Esophagus muscularis mucosa (tissue), 4 donors: ENCODE measurements around the gene FES. TPM values are rescaled to one million over a fixed set of nuclear protein-coding genes. Genes with fewer than 3 reads are reported as not detected.

Experiments
- DNase-seq: peaks from one replicate; pipeline ENCODE4 v3.0.0-alpha.2; 2017; ENCODE audit errors: extremely low spot score
- H3K27ac ChIP-seq, 4 donors: fragments of 200-600 bp; sonication (generic); replicated peaks in 1 of 4; 1 replicate in 3 of 4; 2 replicates in 1 of 4; pipeline ENCODE4 v1.5.1; 2016 to 2019; ENCODE audit warnings: mild to moderate bottlenecking in 1 of 4
- H3K27me3 ChIP-seq, 4 donors: fragments of 200-600 bp; sonication (generic); one replicate each; pipeline versions ENCODE4 v1.5.1 to v1.6.0; 2016 to 2019
- H3K36me3 ChIP-seq, 4 donors: fragments of 200-600 bp; sonication (generic); one replicate each; pipeline ENCODE4 v1.5.1; 2016 to 2019
- H3K4me1 ChIP-seq, 4 donors: fragments of 200-600 bp; sonication (generic); one replicate each; pipeline ENCODE4 v1.5.1; 2016 to 2019
- H3K4me3 ChIP-seq, 4 donors: fragments of 200-600 bp; sonication (generic); 1 replicate in 2 of 4; 2 replicates in 2 of 4; pipeline ENCODE4 v1.5.1; 2016 to 2019; ENCODE audit warnings: mild to moderate bottlenecking in 4 of 4, moderate library complexity in 1 of 4
- H3K9me3 ChIP-seq, 4 donors: fragments of 200-600 bp; sonication (generic); 1 replicate in 3 of 4; 2 replicates in 1 of 4; pipeline ENCODE4 v1.5.1; 2016 to 2019
- CTCF ChIP-seq, 3 experiments: fragments of 200-600 bp in 2 of 3; fragments of 450-650 bp in 1 of 3; sonication (generic) in 2 of 3; IDR thresholded peaks; one replicate each; pipeline ENCODE4 v1.5.1; 2017 to 2019; ENCODE audit warnings: antibody characterized with exemption in 3 of 3, mild to moderate bottlenecking in 2 of 3, moderate library complexity in 1 of 3
- EP300 ChIP-seq: sonication (generic); formaldehyde crosslinking; IDR thresholded peaks from one replicate; pipeline ENCODE4 v1.6.1; 2017; ENCODE audit warnings: antibody characterized with exemption
- POLR2A ChIP-seq: fragments of 450-650 bp; IDR thresholded peaks from one replicate; pipeline ENCODE4 v1.6.1; 2017; ENCODE audit warnings: antibody characterized with exemption, moderate library complexity, mild to moderate bottlenecking, low read depth
- POLR2AphosphoS5 ChIP-seq, 2 donors: sonication (generic); formaldehyde crosslinking; IDR thresholded peaks; one replicate each; pipeline ENCODE4 v1.6.1; 2017; ENCODE audit warnings: antibody characterized with exemption in 2 of 2
- WGBS: methylation state at CpG from one replicate; pipeline ENCODE4 v1.1.5; 2018; 5-methylcytosine and 5-hydroxymethylcytosine counted together
- intact Hi-C: fragments of 100-400 bp; cut with DNase I; formaldehyde crosslinking; loops from one replicate; pipeline ENCODE4 v1.15.1; 2023
- total RNA-seq, 4 donors: library from RNA; depleted of rRNA; stranded (reverse); fragments of >200 nt; gene quantifications; one replicate each; pipeline versions ENCODE4 v1.1.0 to v1.2.1, GENCODE V29; 2016

The FES gene
- total RNA-seq, 4 donors from 2014 or later, result 26.1 to 41.9 (median 34.0) TPM

DNA sequence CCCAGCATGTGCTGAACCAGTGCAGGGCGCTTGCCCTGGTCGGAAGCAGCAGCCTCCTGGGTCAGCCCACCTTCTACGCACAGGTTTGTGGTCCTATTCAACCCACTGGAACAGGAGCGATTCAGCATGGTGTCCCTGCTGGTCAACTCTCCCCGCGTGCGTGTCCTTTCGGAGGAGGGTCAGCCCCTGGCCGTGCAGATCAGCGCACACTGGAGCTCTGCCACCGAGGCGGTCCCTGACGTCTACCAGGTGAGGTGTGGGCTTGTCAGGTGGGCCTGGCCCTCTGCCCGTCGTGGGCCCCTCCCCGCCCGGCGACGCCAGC is 27.0 kb downstream of the FES start:
- peaks cover 77 to 99% (median 97%) of the 10 kb centered on the region in 4 donors for H3K36me3 ChIP-seq
- 93% methylated on average over 12 of the region's 19 CpGs for WGBS
- intact Hi-C loops, result no loop called here

DNA sequence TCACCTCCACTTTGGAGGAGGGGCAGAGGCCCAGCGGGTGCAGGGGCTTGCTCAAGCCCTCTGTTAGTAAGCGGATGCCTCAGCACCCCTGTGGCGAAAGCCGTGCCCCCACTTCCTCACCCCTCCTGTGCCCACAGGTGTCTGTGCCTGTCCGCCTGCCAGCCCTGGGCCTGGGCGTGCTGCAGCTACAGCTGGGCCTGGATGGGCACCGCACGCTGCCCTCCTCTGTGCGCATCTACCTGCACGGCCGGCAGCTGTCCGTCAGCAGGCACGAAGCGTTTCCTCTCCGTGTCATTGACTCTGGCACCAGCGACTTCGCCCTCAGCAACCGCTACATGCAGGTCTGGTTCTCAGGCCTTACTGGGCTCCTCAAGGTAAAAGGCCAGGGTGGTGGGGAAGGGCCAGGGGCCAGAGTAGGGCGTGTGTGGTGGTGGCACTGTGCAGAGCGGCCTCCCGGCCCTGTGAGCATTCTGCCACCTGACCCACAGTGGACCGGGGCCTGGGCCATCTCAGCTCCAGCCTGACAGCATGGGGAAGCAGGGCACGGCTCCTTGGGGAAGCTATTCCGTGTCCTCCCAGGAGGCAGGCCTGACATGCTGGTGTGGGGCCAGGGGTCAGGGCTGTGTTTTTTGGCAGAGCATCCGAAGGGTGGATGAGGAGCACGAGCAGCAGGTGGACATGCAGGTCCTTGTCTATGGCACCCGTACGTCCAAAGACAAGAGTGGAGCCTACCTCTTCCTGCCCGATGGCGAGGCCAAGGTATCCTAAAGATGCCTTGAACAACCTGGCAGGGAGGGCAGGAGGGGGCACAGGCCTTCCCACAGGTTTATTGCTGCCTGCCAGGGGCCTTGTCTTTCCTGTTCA is 27.8 kb downstream of the FES start:
- no peak overlapping the region for H3K27ac ChIP-seq
- intact Hi-C loops, result no loop called here
- H3K4me1 ChIP-seq, result peaks cover 0 to 25% (median 6%) of the 10 kb centered on the region in 4 donors
- WGBS, result 93% methylated on average over 21 of the region's 30 CpGs
- DNase-seq, result no peak
- H3K4me3 ChIP-seq, result no peak overlapping the region
- TF ChIP-seq EP300 (no peak), POLR2A (no peak), POLR2AphosphoS5 (IDR thresholded peaks at IDR 0.05) (no peak), CTCF (IDR thresholded peaks at IDR 0.05) (no peak)
- no peaks in the 10 kb centered on the region for H3K27me3 ChIP-seq
- H3K9me3 ChIP-seq, result no peaks in the 10 kb centered on the region
- peaks cover 75 to 99% (median 97%) of the 10 kb centered on the region in 4 donors for H3K36me3 ChIP-seq

More for the DNA sequence above, 27.0 kb downstream of the FES start:
- no peak for DNase-seq
- peaks cover under 1 to 26% (median 12%) of the 10 kb centered on the region in 4 donors for H3K4me1 ChIP-seq
- H3K27me3 ChIP-seq, result no peaks in the 10 kb centered on the region
- TF ChIP-seq CTCF (IDR thresholded peaks at IDR 0.05) (no peak), POLR2AphosphoS5 (IDR thresholded peaks at IDR 0.05) (no peak), EP300 (no peak), POLR2A (no peak)
- no peak overlapping the region for H3K27ac ChIP-seq
- no peaks in the 10 kb centered on the region for H3K9me3 ChIP-seq
- H3K4me3 ChIP-seq, result no peak overlapping the region

DNA sequence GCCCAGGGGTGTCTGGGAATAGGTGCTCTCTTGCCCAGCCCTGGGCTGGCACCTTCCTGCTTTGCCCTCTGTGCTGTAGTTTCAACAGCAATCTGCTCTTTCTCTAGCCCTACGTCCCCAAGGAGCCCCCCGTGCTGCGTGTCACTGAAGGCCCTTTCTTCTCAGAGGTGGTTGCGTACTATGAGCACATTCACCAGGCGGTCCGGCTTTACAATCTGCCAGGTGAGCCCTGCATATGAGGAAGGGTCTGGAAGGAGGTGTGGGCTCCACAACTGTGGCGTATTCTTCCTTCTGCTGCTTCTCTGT is 28.4 kb downstream of the FES start:
- DNase-seq, result no peak
- Histone ChIP-seq H3K36me3 (peaks cover 75 to 99% (median 97%) of the 10 kb centered on the region in 4 donors), H3K27me3 (no peaks in the 10 kb centered on the region), H3K4me3 (no peak overlapping the region), H3K9me3 (no peaks in the 10 kb centered on the region), H3K4me1 (peaks cover 0 to 24% (median under 1%) of the 10 kb centered on the region in 4 donors), H3K27ac (no peak overlapping the region)
- intact Hi-C loops, result no loop called here
- TF ChIP-seq CTCF (IDR thresholded peaks at IDR 0.05) (no peak), EP300 (no peak), POLR2A (no peak), POLR2AphosphoS5 (IDR thresholded peaks at IDR 0.05) (no peak)
- WGBS, result 92% methylated on average over 7 of the region's 7 CpGs

- H3K4me1 ChIP-seq, result peaks cover 0 to 21% (median 0%) of the 10 kb centered on the region in 4 donors
- intact Hi-C loops, result no loop called here
- no peak overlapping the region for H3K4me3 ChIP-seq
- H3K9me3 ChIP-seq, result no peaks in the 10 kb centered on the region
- no peak for DNase-seq
- H3K27me3 ChIP-seq, result no peaks in the 10 kb centered on the region
- TF ChIP-seq POLR2A, result no peak
- TF ChIP-seq EP300, result no peak
- no peak for TF ChIP-seq CTCF (IDR thresholded peaks at IDR 0.05)
- no peak for TF ChIP-seq POLR2AphosphoS5 (IDR thresholded peaks at IDR 0.05)
- 91% methylated on average over 8 of the region's 12 CpGs for WGBS
- H3K36me3 ChIP-seq, result peaks cover 79 to 100% (median 98%) of the 10 kb centered on the region in 4 donors
- no peak overlapping the region for H3K27ac ChIP-seq
These were observed 29.2 kb downstream of the FES start for GRCh38 chr15:90913398-90913944.
